GM12865 (cell line): ENCODE data around the gene PCDHA4.
"Not testable (repeated sequence)": the region's sequence is repeated elsewhere in the genome, so short reads cannot be mapped to it uniquely, and the experiment has no call there.

Experiments
- DNase-seq: peaks from one replicate; pipeline ENCODE4 v3.0.0; 2010; ENCODE audit warnings: low read depth
- H3K4me3 ChIP-seq: 2 replicates; pipeline ENCODE4 v1.5.1; 2011; ENCODE audit warnings: mild to moderate bottlenecking, low read depth, low read length, control low read depth
- CTCF ChIP-seq: IDR thresholded peaks from 2 replicates; pipeline ENCODE4 v1.5.1; 2011; ENCODE audit warnings: low read length, control low read depth, low read depth, inconsistent platforms; ENCODE audit not compliant: insufficient read depth; ENCODE audit errors: missing control alignments

PCDHA4 gene

GRCh38 chr5:140806834-140807775, at the start of gene PCDHA4:
PCDHA4 (plus strand) TSS chr5:140807068.
- TF ChIP-seq CTCF, result no peak
- DNase-seq, result no peak
- H3K4me3 ChIP-seq, result no peak within 1 kb of the TSS

- H3K4me3 ChIP-seq, result no peak overlapping the region
- DNase-seq, result no peak
- TF ChIP-seq CTCF, result no peak
Observed at GRCh38 chr5:140764177-140764973, 42.5 kb upstream of the PCDHA4 start.

GRCh38 chr5:140767444-140767843, 39.4 kb upstream of the PCDHA4 start:
- H3K4me3 ChIP-seq, result no peak overlapping the region
- DNase-seq, result no peak
- TF ChIP-seq CTCF, result no peak

GRCh38 chr5:140780512-140780911, 26.4 kb upstream of the PCDHA4 start:
- no peak for DNase-seq
- TF ChIP-seq CTCF, result no peak
- no peak overlapping the region for H3K4me3 ChIP-seq

- TF ChIP-seq CTCF, result no peak
- no peak within 1 kb of the TSS for H3K4me3 ChIP-seq
- no peak for DNase-seq
Observed at GRCh38 chr5:140785905-140786686, 20.8 kb upstream of the PCDHA4 start, which contains the start of gene PCDHA1. PCDHA1 (plus strand) TSS chr5:140786140.

- not testable (repeated sequence) for H3K4me3 ChIP-seq, DNase-seq
Observed at GRCh38 chr5:140787422-140787821, 19.4 kb upstream of the PCDHA4 start.

- not testable (repeated sequence) for DNase-seq, H3K4me3 ChIP-seq
Observed at GRCh38 chr5:140787849-140788504, 18.9 kb upstream of the PCDHA4 start.
